Pancreas (tissue), 10 donors: ENCODE data around the gene VAMP4. TPM values are rescaled to one million over a fixed set of nuclear protein-coding genes. Genes with fewer than 3 reads are reported as not detected.

Experiments
- ATAC-seq, 4 donors: fragments of 200-7000 bp; cut with Tn5 transposase; one replicate each; pipeline versions ENCODE4 v1.8.0 to v1.9.1; 2020; ENCODE audit warnings: mild to moderate bottlenecking in 4 of 4, moderate library complexity in 4 of 4
- DNase-seq, 6 donors: peaks; one replicate each; pipeline ENCODE4 v3.0.0-alpha.2; 2020
- FAIRE-seq: peaks from 2 replicates; lab custom pipeline; 2012; peaks lifted over from hg19 to GRCh38; lab: Jason Lieb, UNC
- H3K27ac ChIP-seq, 4 donors: fragments of 200-600 bp; sonication (generic); 1 replicate in 3 of 4; 2 replicates in 1 of 4; pipeline versions ENCODE4 v1.5.0 to v1.8.0; 2020
- H3K27me3 ChIP-seq, 4 donors: fragments of 200-600 bp; one replicate each; pipeline ENCODE4 v1.8.0; 2021
- H3K36me3 ChIP-seq, 3 donors: fragments of 200-600 bp; sonication (generic) in 1 of 3; one replicate each; pipeline versions ENCODE4 v1.5.0 to v1.8.0; 2020 to 2021
- H3K4me1 ChIP-seq, 3 donors: fragments of 200-600 bp; one replicate each; pipeline ENCODE4 v1.8.0; 2021
- H3K4me3 ChIP-seq, 4 donors: fragments of 200-600 bp; sonication (generic) in 2 of 4; one replicate each; pipeline versions ENCODE4 v1.5.0 to v1.8.0; 2020 to 2021
- H3K9me3 ChIP-seq, 4 donors: fragments of 200-600 bp; one replicate each; pipeline ENCODE4 v1.8.0; 2021
- CTCF ChIP-seq, 4 donors: fragments of 200-600 bp; sonication (generic) in 3 of 4; IDR thresholded peaks; one replicate each; pipeline versions ENCODE4 v1.5.0 to v1.8.0; 2021; ENCODE audit warnings: antibody characterized with exemption in 4 of 4
- WGBS, 2 donors: extraction: QIAGEN DNeasy Blood & Tissue Kit; methylation state at CpG; one replicate each; pipeline ENCODE4 v1.1.7; 2013; 5-methylcytosine and 5-hydroxymethylcytosine counted together
- intact Hi-C, 3 donors: fragments of 100-400 bp; cut with DNase I; formaldehyde crosslinking; loops; one replicate each; pipeline versions ENCODE4 v1.11.1 to v1.14.2; 2022
- polyA plus RNA-seq, 2 donors: library from polyadenylated mRNA; stranded (reverse); fragments of 200-250 nt; gene quantifications; one replicate each; pipeline ENCODE4 v1.2.3, GENCODE V29; 2013
- total RNA-seq, 6 donors: library from RNA; stranded (reverse); fragmentation: NEBNext Ultra II Directional in 4 of 6; extraction: Animal tissue kit (Norgen Biotek cat#: 25700) in 4 of 6; gene quantifications; one replicate each; pipeline versions ENCODE4 v1.2.1 to v1.2.4, GENCODE V29; 2021 to 2023
- donor health status: healthy with polysubstance abuse.
- donor health status: DM: no; HTN: no; CAD: no; lungs with moderate emphysema.
- donor health status: DM: no; HTN: no; CAD: no.
- donor health status: control.
- donor health status: control.
- donor health status: Bipolar disorder and iron deficiency.
- donor health status: DM: yes; HTN: yes; CAD: no.
- donor health status: DM: no; HTN: no; CAD: no.
- donor health status: DM: no; HTN: no; CAD: no.
- donor health status: DM: yes; HTN: yes; CAD: no.

The VAMP4 gene
- total and polyA plus RNA-seq, 8 donors: 3.2 to 7.6 (median 6.2) TPM

DNA sequence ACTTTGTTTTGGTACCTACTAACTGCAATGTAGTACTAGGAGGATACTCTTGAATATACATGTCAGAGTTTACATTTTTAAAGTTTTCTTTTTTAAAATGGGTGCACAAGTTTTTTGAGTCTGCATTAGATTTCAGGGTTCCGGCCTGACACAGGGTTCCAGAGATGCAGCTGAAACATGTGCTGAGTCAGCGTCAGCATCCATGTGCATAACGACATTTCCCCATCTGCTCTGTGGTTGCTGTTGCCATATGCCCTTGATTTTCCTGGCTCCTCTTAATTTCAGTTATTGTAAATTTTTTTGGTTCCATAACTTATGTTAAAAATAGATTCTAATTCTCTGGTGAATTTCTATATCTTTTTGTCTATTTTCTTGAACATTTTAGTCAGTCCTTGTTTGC lies 27.3 kb upstream of the VAMP4 start:
- DNase-seq: no peak
- Histone ChIP-seq H3K36me3 (no peaks in the 10 kb centered on the region), H3K27ac (no peak overlapping the region), H3K27me3 (no peaks in the 10 kb centered on the region), H3K9me3 (no peaks in the 10 kb centered on the region), H3K4me1 (no peaks in the 10 kb centered on the region), H3K4me3 (no peak overlapping the region)
- TF ChIP-seq CTCF (IDR thresholded peaks at IDR 0.05): no peak
- no peak for ATAC-seq
- FAIRE-seq: no peak
- intact Hi-C loops: no loop called here
- 71 to 74% methylated on average over 3 of the region's 3 CpGs for WGBS, 2 donors

- Histone ChIP-seq H3K9me3 (no peaks in the 10 kb centered on the region), H3K36me3 (no peaks in the 10 kb centered on the region), H3K27me3 (no peaks in the 10 kb centered on the region), H3K27ac (no peak overlapping the region), H3K4me1 (no peaks in the 10 kb centered on the region), H3K4me3 (no peak overlapping the region)
- intact Hi-C loops: no loop called here
- ATAC-seq: no peak
- 67 to 76% methylated on average over 6 of the region's 6 CpGs for WGBS, 2 donors
- DNase-seq: no peak
- TF ChIP-seq CTCF (IDR thresholded peaks at IDR 0.05): no peak
- no peak for FAIRE-seq
These were observed 21.9 kb upstream of the VAMP4 start for GRCh38 chr1:171763764-171764163.

DNA sequence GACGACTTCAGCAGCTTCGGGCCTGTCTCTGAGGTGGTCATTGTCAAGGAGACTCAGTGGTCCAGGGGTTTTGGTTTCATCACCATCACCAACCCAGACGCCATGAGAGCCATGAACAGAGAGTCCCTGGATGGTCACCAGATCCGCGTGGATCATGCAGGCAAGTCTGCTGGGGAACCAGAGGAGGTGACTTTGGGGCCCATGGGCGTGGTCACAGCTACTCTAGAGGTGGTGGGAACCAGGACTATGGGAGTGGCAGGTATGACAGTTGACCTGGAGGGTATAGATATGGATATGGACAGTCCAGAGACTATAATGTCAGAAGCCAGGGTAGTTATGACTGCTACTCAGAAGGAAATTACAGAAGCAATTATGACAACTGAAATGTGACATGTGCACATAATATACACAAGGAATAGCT lies 20.3 kb upstream of the VAMP4 start:
- no peaks in the 10 kb centered on the region for H3K27me3 ChIP-seq
- FAIRE-seq: no peak
- H3K4me1 ChIP-seq: no peaks in the 10 kb centered on the region
- intact Hi-C loops: no loop called here
- no peak overlapping the region for H3K27ac ChIP-seq
- ATAC-seq: no peak
- no peak for TF ChIP-seq CTCF (IDR thresholded peaks at IDR 0.05)
- WGBS, 2 donors: 72 to 80% methylated on average over 6 of the region's 6 CpGs
- H3K36me3 ChIP-seq: no peaks in the 10 kb centered on the region
- no peak overlapping the region for H3K4me3 ChIP-seq
- no peak for DNase-seq
- H3K9me3 ChIP-seq: no peaks in the 10 kb centered on the region

GRCh38 chr1:171758011-171758410 lies 16.1 kb upstream of the VAMP4 start:
- DNase-seq (no peak), ATAC-seq (no peak), FAIRE-seq (no peak)
- Histone ChIP-seq H3K36me3 (no peaks in the 10 kb centered on the region), H3K27ac (no peak overlapping the region), H3K27me3 (no peaks in the 10 kb centered on the region), H3K9me3 (no peaks in the 10 kb centered on the region), H3K4me1 (no peaks in the 10 kb centered on the region), H3K4me3 (no peak overlapping the region)
- intact Hi-C loops: no loop called here
- no peak for TF ChIP-seq CTCF (IDR thresholded peaks at IDR 0.05)

DNA sequence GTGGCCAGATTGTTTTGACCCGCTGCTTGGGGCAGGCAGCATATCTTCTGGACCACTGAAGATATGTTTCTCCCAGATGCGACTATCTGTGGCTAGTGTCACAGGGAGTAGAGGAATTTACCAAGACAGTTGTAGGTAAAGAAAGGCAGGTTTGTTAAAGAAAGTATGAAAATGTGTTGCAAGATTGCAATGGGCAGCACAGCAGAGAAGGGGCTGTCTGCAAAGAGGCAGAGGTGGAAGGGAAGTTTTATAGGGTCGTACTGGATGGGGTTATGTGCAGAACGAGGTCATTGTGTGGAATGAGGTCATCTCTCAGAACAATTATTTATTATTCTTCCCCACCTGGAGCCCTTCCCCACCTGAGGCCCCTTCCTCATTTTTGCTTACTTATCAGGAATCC lies 15.0 kb upstream of the VAMP4 start:
- H3K27me3 ChIP-seq: no peaks in the 10 kb centered on the region
- DNase-seq (no peak), FAIRE-seq (no peak), ATAC-seq (no peak)
- H3K4me3 ChIP-seq: no peak overlapping the region
- no peaks in the 10 kb centered on the region for H3K4me1 ChIP-seq
- H3K9me3 ChIP-seq: no peaks in the 10 kb centered on the region
- 69 to 78% methylated on average over 4 of the region's 4 CpGs for WGBS, 2 donors
- intact Hi-C loops: no loop called here
- H3K36me3 ChIP-seq: no peaks in the 10 kb centered on the region
- H3K27ac ChIP-seq: no peak overlapping the region
- TF ChIP-seq CTCF (IDR thresholded peaks at IDR 0.05): no peak
